ENCODE results near the gene SUPT6H. TPM values are rescaled to one million over a fixed set of nuclear protein-coding genes. Genes with fewer than 3 reads are reported as not detected.

SUPT6H gene
- total and polyA plus RNA-seq, 2 donors (not counting 1 experiment from before 2014, with no cell fraction given): 34.7 to 61.6 TPM

DNA sequence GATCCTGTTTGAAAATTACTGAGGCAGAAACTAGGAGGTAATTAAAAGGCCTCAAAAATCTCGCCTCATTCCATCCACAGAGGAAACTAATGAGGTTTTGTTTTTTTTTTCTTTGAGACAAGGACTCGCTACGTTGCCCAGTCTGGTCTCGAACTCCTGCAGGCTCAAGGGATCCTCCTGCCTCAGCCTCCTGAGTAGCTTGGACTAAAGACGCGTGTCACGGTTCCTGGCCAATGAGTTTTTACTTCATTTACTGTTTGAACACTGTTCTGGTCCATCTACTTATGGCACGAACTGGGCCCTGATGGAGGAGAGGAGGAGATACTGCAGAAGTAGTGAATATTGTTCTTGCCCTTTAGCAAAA, 16.4 kb upstream of the SUPT6H start:
- peak overlapping the region; percentile 59 to 92 (median 73) for H3K4me3 ChIP-seq (replicated peaks in 1 of 4; ENCODE audit: control extremely low read depth in 1 of 4, insufficient read depth in 1 of 4, low read depth in 3 of 4, low read length in 4 of 4)
- peak overlapping the region; percentile 79 for H3K9ac ChIP-seq (ENCODE audit: insufficient read depth, low read length)
- H2AFZ ChIP-seq (ENCODE audit: low read length): peak overlapping the region; percentile 68
- peak overlapping the region; percentile 93 for H3K4me2 ChIP-seq (ENCODE audit: extremely low read depth, insufficient read depth, low read length)
- peak overlapping the region; percentile 83 for H3K27ac ChIP-seq (ENCODE audit: insufficient read depth, low read length)
- no peaks in the 10 kb centered on the region for H4K20me1 ChIP-seq (ENCODE audit: control insufficient read depth, extremely low read depth, insufficient read depth, low read length)
- no peak for DNase-seq (ENCODE audit: low read depth in 2 of 2)
- TF ChIP-seq EZH2 (IDR thresholded peaks at IDR 0.05; ENCODE audit: low read length, missing control alignments): no peak
- TF ChIP-seq, protein P1, sequence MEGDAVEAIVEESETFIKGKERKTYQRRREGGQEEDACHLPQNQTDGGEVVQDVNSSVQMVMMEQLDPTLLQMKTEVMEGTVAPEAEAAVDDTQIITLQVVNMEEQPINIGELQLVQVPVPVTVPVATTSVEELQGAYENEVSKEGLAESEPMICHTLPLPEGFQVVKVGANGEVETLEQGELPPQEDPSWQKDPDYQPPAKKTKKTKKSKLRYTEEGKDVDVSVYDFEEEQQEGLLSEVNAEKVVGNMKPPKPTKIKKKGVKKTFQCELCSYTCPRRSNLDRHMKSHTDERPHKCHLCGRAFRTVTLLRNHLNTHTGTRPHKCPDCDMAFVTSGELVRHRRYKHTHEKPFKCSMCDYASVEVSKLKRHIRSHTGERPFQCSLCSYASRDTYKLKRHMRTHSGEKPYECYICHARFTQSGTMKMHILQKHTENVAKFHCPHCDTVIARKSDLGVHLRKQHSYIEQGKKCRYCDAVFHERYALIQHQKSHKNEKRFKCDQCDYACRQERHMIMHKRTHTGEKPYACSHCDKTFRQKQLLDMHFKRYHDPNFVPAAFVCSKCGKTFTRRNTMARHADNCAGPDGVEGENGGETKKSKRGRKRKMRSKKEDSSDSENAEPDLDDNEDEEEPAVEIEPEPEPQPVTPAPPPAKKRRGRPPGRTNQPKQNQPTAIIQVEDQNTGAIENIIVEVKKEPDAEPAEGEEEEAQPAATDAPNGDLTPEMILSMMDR (conservative IDR thresholded peaks at IDR 0.05 in 1 of 2, IDR thresholded peaks at IDR 0.05 in 1 of 2; ENCODE audit: low read depth in 1 of 2, low read length in 2 of 2): no peak
- no peaks in the 10 kb centered on the region for H3K9me3 ChIP-seq (ENCODE audit: control insufficient read depth, insufficient read depth, low read depth, low read length)
- peaks cover 22% of the 10 kb centered on the region for H3K79me2 ChIP-seq (ENCODE audit: control insufficient read depth, insufficient read depth, low read length)
- peaks cover 7% of the 10 kb centered on the region for H3K36me3 ChIP-seq (ENCODE audit: control insufficient read depth, insufficient read depth, low read length)
- H3K4me1 ChIP-seq (ENCODE audit: control insufficient read depth, extremely low read depth, insufficient read depth, low read length): peaks cover 6% of the 10 kb centered on the region
- no peaks in the 10 kb centered on the region for H3K27me3 ChIP-seq (ENCODE audit: control insufficient read depth, insufficient read depth, low read length)

DNA sequence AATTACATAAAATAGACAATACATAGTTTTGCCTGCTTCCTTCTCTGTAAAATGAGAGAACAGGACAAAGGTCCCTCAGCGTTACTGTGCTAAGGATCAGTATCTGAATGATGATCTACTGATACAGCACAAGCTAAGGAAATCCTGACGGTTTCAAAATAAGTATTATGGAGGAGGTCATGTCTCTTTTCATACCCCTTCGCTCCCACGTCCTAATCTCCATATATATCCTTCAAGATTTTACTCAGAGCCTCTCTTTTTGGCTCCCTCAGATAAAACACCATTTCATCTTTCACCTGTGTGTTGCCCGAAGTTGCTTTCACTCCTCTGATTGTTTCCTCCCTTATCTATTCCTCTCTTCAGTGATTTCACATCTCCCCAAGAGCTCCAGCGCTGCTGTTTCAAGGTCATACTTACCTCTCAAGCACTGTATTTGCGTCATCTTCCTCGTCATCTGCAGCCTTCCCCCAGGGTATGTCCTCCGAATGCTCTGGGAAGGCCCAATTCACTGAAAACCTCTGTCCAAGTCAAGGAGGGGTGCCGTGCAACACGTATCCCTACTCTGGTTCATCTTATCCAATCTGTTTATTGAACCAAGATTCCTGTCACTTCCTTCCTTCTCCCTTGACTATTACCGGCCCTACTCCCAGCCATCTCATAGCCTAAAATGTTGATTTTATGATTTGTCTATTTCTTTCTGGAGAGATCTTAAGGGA, 15.8 kb upstream of the SUPT6H start:
- H3K9ac ChIP-seq (ENCODE audit: insufficient read depth, low read length): no peak overlapping the region
- no peaks in the 10 kb centered on the region for H4K20me1 ChIP-seq (ENCODE audit: control insufficient read depth, extremely low read depth, insufficient read depth, low read length)
- H3K36me3 ChIP-seq (ENCODE audit: control insufficient read depth, insufficient read depth, low read length): peaks cover 7% of the 10 kb centered on the region
- H3K4me3 ChIP-seq (replicated peaks in 1 of 4; ENCODE audit: control extremely low read depth in 1 of 4, insufficient read depth in 1 of 4, low read depth in 3 of 4, low read length in 4 of 4): peak overlapping the region in 1 of 4 experiments; percentile 92
- peak overlapping the region; percentile 20 for H2AFZ ChIP-seq (ENCODE audit: low read length)
- DNase-seq (ENCODE audit: low read depth in 2 of 2): no peak
- H3K79me2 ChIP-seq (ENCODE audit: control insufficient read depth, insufficient read depth, low read length): peaks cover 22% of the 10 kb centered on the region
- peaks cover 6% of the 10 kb centered on the region for H3K4me1 ChIP-seq (ENCODE audit: control insufficient read depth, extremely low read depth, insufficient read depth, low read length)
- no peaks in the 10 kb centered on the region for H3K9me3 ChIP-seq (ENCODE audit: control insufficient read depth, insufficient read depth, low read depth, low read length)
- TF ChIP-seq, protein P1 (conservative IDR thresholded peaks at IDR 0.05 in 1 of 2, IDR thresholded peaks at IDR 0.05 in 1 of 2; ENCODE audit: low read depth in 1 of 2, low read length in 2 of 2): no peak
- no peak for TF ChIP-seq EZH2 (IDR thresholded peaks at IDR 0.05; ENCODE audit: low read length, missing control alignments)
- H3K4me2 ChIP-seq (ENCODE audit: extremely low read depth, insufficient read depth, low read length): peak overlapping the region; percentile 11
- H3K27me3 ChIP-seq (ENCODE audit: control insufficient read depth, insufficient read depth, low read length): no peaks in the 10 kb centered on the region
- peak overlapping the region; percentile 54 for H3K27ac ChIP-seq (ENCODE audit: insufficient read depth, low read length)

GRCh38 chr17:28648698-28649097, 13.3 kb upstream of the SUPT6H start:
- Histone ChIP-seq H3K4me1 (ENCODE audit: control insufficient read depth, extremely low read depth, insufficient read depth, low read length) (peaks cover 6% of the 10 kb centered on the region), H3K79me2 (ENCODE audit: control insufficient read depth, insufficient read depth, low read length) (peaks cover 9% of the 10 kb centered on the region)

More at GRCh38 chr17:28648698-28649097, 13.3 kb upstream of the SUPT6H start:
- H3K9me3 ChIP-seq (ENCODE audit: control insufficient read depth, insufficient read depth, low read depth, low read length): no peaks in the 10 kb centered on the region
- no peak overlapping the region for H3K4me2 ChIP-seq (ENCODE audit: extremely low read depth, insufficient read depth, low read length)
- no peaks in the 10 kb centered on the region for H4K20me1 ChIP-seq (ENCODE audit: control insufficient read depth, extremely low read depth, insufficient read depth, low read length)
- H3K27ac ChIP-seq (ENCODE audit: insufficient read depth, low read length): no peak overlapping the region
- no peak overlapping the region for H2AFZ ChIP-seq (ENCODE audit: low read length)
- TF ChIP-seq, protein P1 (conservative IDR thresholded peaks at IDR 0.05 in 1 of 2, IDR thresholded peaks at IDR 0.05 in 1 of 2; ENCODE audit: low read depth in 1 of 2, low read length in 2 of 2): no peak
- no peak for TF ChIP-seq EZH2 (IDR thresholded peaks at IDR 0.05; ENCODE audit: low read length, missing control alignments)
- H3K36me3 ChIP-seq (ENCODE audit: control insufficient read depth, insufficient read depth, low read length): peaks cover 3% of the 10 kb centered on the region
- no peak for DNase-seq (ENCODE audit: low read depth in 2 of 2)
- H3K27me3 ChIP-seq (ENCODE audit: control insufficient read depth, insufficient read depth, low read length): no peaks in the 10 kb centered on the region
- H3K9ac ChIP-seq (ENCODE audit: insufficient read depth, low read length): no peak overlapping the region
- H3K4me3 ChIP-seq (replicated peaks in 1 of 4; ENCODE audit: control extremely low read depth in 1 of 4, insufficient read depth in 1 of 4, low read depth in 3 of 4, low read length in 4 of 4): no peak overlapping the region
